Measurements from ENCODE around the gene THBS4.
"Not testable (repeated sequence)": the region's sequence is repeated elsewhere in the genome, so short reads cannot be mapped to it uniquely, and the experiment has no call there.

Gene THBS4

GRCh38 chr5:80106916-80107315 lies 71.8 kb downstream of the THBS4 start:
- no peaks in the 10 kb centered on the region for H3K9me3 ChIP-seq (ENCODE audit: control insufficient read depth, insufficient read depth, low read length)
- H3F3A ChIP-seq (ENCODE audit: control insufficient read depth, insufficient read depth), result no peaks in the 10 kb centered on the region
- H3K36me3 ChIP-seq (ENCODE audit: control insufficient read depth, low read length), result no peaks in the 10 kb centered on the region
- H4K20me1 ChIP-seq (ENCODE audit: control insufficient read depth, insufficient read depth, low read depth, low read length), result no peaks in the 10 kb centered on the region
- no peak overlapping the region for H3K4me3 ChIP-seq (ENCODE audit: low read length)
- H3K9me2 ChIP-seq (replicated peaks; ENCODE audit: control insufficient read depth, low read length), result no peaks in the 10 kb centered on the region
- H3K79me2 ChIP-seq (ENCODE audit: control insufficient read depth, low read length), result no peaks in the 10 kb centered on the region
- H3K27ac ChIP-seq (ENCODE audit: low read depth, low read length), result no peak overlapping the region
- H3K4me2 ChIP-seq (ENCODE audit: low read length), result no peak overlapping the region
- 0 out of 2 replicates have a peak, but pooled peaks cover 4% of the 10 kb centered on the region for H3K27me3 ChIP-seq (ENCODE audit: control insufficient read depth, low read length)
- TF ChIP-seq CTCF (IDR thresholded peaks at IDR 0.05; ENCODE audit: low read depth, low read length, poor library complexity, severe bottlenecking), result no peak
- no peak for TF ChIP-seq EZH2phosphoT487 (IDR thresholded peaks at IDR 0.05; ENCODE audit: borderline replicate concordance, low read length)
- no peaks in the 10 kb centered on the region for H3K4me1 ChIP-seq (ENCODE audit: control insufficient read depth, low read length)

- Histone ChIP-seq H3K4me3 (ENCODE audit: low read length) (no peak overlapping the region), H3K9me2 (replicated peaks; ENCODE audit: control insufficient read depth, low read length) (no peaks in the 10 kb centered on the region), H3K79me2 (ENCODE audit: control insufficient read depth, low read length) (no peaks in the 10 kb centered on the region), H4K20me1 (ENCODE audit: control insufficient read depth, insufficient read depth, low read depth, low read length) (no peaks in the 10 kb centered on the region), H3K4me2 (ENCODE audit: low read length) (no peak overlapping the region), H3K9me3 (ENCODE audit: control insufficient read depth, insufficient read depth, low read length) (no peaks in the 10 kb centered on the region), H3K27ac (ENCODE audit: low read depth, low read length) (no peak overlapping the region), H3F3A (ENCODE audit: control insufficient read depth, insufficient read depth) (no peaks in the 10 kb centered on the region), H3K27me3 (ENCODE audit: control insufficient read depth, low read length) (0 out of 2 replicates have a peak, but pooled peaks cover 4% of the 10 kb centered on the region), H3K36me3 (ENCODE audit: control insufficient read depth, low read length) (no peaks in the 10 kb centered on the region), H3K4me1 (ENCODE audit: control insufficient read depth, low read length) (no peaks in the 10 kb centered on the region)
- TF ChIP-seq CTCF (IDR thresholded peaks at IDR 0.05; ENCODE audit: low read depth, low read length, poor library complexity, severe bottlenecking) (no peak), EZH2phosphoT487 (IDR thresholded peaks at IDR 0.05; ENCODE audit: borderline replicate concordance, low read length) (no peak)
These were observed 74.7 kb downstream of the THBS4 start for GRCh38 chr5:80109646-80110478.

GRCh38 chr5:80111376-80111990 lies 76.3 kb downstream of the THBS4 start:
- H3K27me3 ChIP-seq (ENCODE audit: control insufficient read depth, low read length); H3K36me3 ChIP-seq (ENCODE audit: control insufficient read depth, low read length); H3K4me3 ChIP-seq (ENCODE audit: low read length); H3K9me2 ChIP-seq (replicated peaks; ENCODE audit: control insufficient read depth, low read length); H3K27ac ChIP-seq (ENCODE audit: low read depth, low read length); H3F3A ChIP-seq (ENCODE audit: control insufficient read depth, insufficient read depth); H3K9me3 ChIP-seq (ENCODE audit: control insufficient read depth, insufficient read depth, low read length); H3K4me1 ChIP-seq (ENCODE audit: control insufficient read depth, low read length); H3K79me2 ChIP-seq (ENCODE audit: control insufficient read depth, low read length); H3K4me2 ChIP-seq (ENCODE audit: low read length); H4K20me1 ChIP-seq (ENCODE audit: control insufficient read depth, insufficient read depth, low read depth, low read length): not testable (repeated sequence)

- 0 out of 2 replicates have a peak, but pooled peaks cover 4% of the 10 kb centered on the region for H3K27me3 ChIP-seq (ENCODE audit: control insufficient read depth, low read length)
- H3K9me2 ChIP-seq (replicated peaks; ENCODE audit: control insufficient read depth, low read length), result no peaks in the 10 kb centered on the region
- H3F3A ChIP-seq (ENCODE audit: control insufficient read depth, insufficient read depth), result no peaks in the 10 kb centered on the region
- H3K36me3 ChIP-seq (ENCODE audit: control insufficient read depth, low read length), result no peaks in the 10 kb centered on the region
- no peak for TF ChIP-seq CTCF (IDR thresholded peaks at IDR 0.05; ENCODE audit: low read depth, low read length, poor library complexity, severe bottlenecking)
- no peak for TF ChIP-seq EZH2phosphoT487 (IDR thresholded peaks at IDR 0.05; ENCODE audit: borderline replicate concordance, low read length)
- H3K79me2 ChIP-seq (ENCODE audit: control insufficient read depth, low read length), result no peaks in the 10 kb centered on the region
- H3K9me3 ChIP-seq (ENCODE audit: control insufficient read depth, insufficient read depth, low read length), result no peaks in the 10 kb centered on the region
- no peak overlapping the region for H3K27ac ChIP-seq (ENCODE audit: low read depth, low read length)
- no peak overlapping the region for H3K4me2 ChIP-seq (ENCODE audit: low read length)
- H4K20me1 ChIP-seq (ENCODE audit: control insufficient read depth, insufficient read depth, low read depth, low read length), result no peaks in the 10 kb centered on the region
- no peak overlapping the region for H3K4me3 ChIP-seq (ENCODE audit: low read length)
- H3K4me1 ChIP-seq (ENCODE audit: control insufficient read depth, low read length), result no peaks in the 10 kb centered on the region
These were observed 79.7 kb downstream of the THBS4 start for GRCh38 chr5:80114860-80115259.
